Sigmoid colon (tissue), 4 donors: ENCODE results near the gene GUCA2B.

ENCODE experiments used
- EP300 ChIP-seq, 4 donors: sonication (generic); formaldehyde crosslinking; IDR thresholded peaks; one replicate each; pipeline ENCODE4 v1.6.1; 2017; ENCODE audit warnings: antibody characterized with exemption in 4 of 4
- POLR2A ChIP-seq, 2 donors: fragments of 450-650 bp; IDR thresholded peaks; one replicate each; pipeline ENCODE4 v1.6.1; 2016; ENCODE audit warnings: antibody characterized with exemption in 2 of 2, mild to moderate bottlenecking in 2 of 2, moderate library complexity in 2 of 2
- POLR2AphosphoS5 ChIP-seq, 4 donors: sonication (generic); formaldehyde crosslinking; IDR thresholded peaks; one replicate each; pipeline ENCODE4 v1.6.1; 2017; ENCODE audit warnings: antibody characterized with exemption in 4 of 4
- TF ChIP-seq, protein P1 (sequence below), 4 experiments: fragments of 450-650 bp in 3 of 4; fragments of 200-600 bp in 1 of 4; IDR thresholded peaks; one replicate each; pipeline ENCODE4 v1.5.1; 2016 to 2019; ENCODE audit warnings: antibody characterized with exemption in 4 of 4, mild to moderate bottlenecking in 3 of 4, moderate library complexity in 2 of 4

DNA sequence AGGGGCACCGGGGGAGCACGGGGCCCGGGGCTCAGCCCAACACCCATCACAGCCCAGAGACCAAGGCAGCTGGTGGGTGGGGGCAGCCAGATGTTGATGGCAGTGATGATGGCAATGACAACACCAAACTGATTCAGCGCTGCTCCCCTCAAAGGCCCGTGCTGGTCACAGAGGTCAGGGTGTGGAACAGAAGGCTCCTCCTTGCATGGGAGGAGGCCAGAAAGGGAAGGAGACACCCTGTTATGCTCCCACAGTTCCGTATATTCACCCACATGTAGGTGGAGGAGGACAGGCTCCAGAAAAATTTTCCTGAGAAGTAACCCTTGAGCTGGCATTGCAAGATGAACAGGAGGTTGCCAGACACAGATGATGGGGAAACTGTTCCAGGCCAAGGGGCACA, 414 bp downstream of the GUCA2B start:
- TF ChIP-seq, protein P1, sequence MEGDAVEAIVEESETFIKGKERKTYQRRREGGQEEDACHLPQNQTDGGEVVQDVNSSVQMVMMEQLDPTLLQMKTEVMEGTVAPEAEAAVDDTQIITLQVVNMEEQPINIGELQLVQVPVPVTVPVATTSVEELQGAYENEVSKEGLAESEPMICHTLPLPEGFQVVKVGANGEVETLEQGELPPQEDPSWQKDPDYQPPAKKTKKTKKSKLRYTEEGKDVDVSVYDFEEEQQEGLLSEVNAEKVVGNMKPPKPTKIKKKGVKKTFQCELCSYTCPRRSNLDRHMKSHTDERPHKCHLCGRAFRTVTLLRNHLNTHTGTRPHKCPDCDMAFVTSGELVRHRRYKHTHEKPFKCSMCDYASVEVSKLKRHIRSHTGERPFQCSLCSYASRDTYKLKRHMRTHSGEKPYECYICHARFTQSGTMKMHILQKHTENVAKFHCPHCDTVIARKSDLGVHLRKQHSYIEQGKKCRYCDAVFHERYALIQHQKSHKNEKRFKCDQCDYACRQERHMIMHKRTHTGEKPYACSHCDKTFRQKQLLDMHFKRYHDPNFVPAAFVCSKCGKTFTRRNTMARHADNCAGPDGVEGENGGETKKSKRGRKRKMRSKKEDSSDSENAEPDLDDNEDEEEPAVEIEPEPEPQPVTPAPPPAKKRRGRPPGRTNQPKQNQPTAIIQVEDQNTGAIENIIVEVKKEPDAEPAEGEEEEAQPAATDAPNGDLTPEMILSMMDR (IDR thresholded peaks at IDR 0.05), result no peak
- TF ChIP-seq EP300 (IDR thresholded peaks at IDR 0.05) (no peak), POLR2AphosphoS5 (IDR thresholded peaks at IDR 0.05) (no peak), POLR2A (IDR thresholded peaks at IDR 0.05) (no peak)
